LNCaP clone FGC (cell line): Measurements from ENCODE around the gene PDLIM5.

Experiments
- DNase-seq: peaks from one replicate; pipeline ENCODE4 v3.0.0-alpha.2; 2011; ENCODE audit warnings: low read depth
- H3K4me3 ChIP-seq: 2 replicates; pipeline ENCODE4 v1.5.1; 2011; ENCODE audit warnings: mild to moderate bottlenecking, low read depth, low read length, control low read depth
- TF ChIP-seq, protein P1 (sequence below): IDR thresholded peaks from 2 replicates; pipeline ENCODE4 v1.5.1; 2012; ENCODE audit warnings: mild to moderate bottlenecking; ENCODE audit not compliant: control insufficient read depth, insufficient read depth; ENCODE audit errors: extremely low read depth

Gene PDLIM5

DNA sequence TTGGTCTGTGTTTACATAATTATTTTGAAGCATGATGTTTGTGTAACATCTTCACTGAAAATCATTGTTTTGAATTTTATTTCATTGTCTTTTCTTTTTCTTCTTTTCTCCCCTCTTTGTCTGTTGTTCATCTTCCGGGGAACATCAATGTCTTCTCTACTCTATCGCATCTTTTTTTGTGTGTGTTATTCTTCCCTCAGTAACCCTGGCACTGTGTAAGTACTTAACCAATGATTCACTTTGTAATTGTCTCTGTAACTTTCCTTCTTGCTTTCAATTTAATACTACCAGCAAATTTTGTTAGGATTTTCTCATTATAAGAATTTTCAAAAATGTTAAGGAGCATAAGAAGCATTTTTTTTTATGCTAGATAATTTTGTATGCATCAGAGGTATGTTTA is 130.8 kb downstream of the PDLIM5 start:
- TF ChIP-seq, protein P1, sequence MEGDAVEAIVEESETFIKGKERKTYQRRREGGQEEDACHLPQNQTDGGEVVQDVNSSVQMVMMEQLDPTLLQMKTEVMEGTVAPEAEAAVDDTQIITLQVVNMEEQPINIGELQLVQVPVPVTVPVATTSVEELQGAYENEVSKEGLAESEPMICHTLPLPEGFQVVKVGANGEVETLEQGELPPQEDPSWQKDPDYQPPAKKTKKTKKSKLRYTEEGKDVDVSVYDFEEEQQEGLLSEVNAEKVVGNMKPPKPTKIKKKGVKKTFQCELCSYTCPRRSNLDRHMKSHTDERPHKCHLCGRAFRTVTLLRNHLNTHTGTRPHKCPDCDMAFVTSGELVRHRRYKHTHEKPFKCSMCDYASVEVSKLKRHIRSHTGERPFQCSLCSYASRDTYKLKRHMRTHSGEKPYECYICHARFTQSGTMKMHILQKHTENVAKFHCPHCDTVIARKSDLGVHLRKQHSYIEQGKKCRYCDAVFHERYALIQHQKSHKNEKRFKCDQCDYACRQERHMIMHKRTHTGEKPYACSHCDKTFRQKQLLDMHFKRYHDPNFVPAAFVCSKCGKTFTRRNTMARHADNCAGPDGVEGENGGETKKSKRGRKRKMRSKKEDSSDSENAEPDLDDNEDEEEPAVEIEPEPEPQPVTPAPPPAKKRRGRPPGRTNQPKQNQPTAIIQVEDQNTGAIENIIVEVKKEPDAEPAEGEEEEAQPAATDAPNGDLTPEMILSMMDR: no peak
- DNase-seq: no peak
- H3K4me3 ChIP-seq: no peak overlapping the region

DNA sequence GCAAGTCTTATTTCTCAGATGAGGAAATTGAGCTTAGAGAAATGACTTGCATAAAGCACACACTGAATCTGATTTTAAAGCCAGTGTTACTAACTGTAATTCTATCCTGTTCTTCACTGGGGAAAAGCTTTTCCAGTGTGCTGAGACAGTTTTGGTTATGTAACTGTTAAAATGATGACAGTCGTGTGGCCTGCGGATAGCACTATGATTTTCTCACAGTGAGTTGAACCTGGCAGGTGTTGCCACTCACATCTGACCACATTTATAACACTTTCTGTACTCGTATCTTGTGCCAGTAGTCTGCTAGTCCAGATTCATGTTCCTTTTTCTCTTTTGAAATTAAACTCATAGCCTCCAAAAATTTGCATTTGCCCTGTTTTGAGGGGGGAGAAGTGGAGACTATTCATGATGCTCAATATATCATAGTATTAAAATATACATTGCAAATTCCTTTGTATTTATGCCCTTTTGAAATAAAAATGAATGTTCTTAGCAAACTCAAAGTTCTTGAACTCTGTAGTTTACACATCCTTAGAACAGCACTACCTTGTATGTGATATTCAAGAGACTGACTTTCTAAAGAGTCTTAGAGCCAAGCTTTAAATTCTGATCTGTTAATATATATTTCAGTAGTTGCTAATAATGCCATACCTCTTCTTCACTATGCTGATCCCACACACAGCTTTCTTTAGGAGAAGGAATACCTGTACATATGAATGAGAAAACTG is 132.3 kb downstream of the PDLIM5 start:
- no peak for DNase-seq
- TF ChIP-seq, protein P1: no peak
- no peak overlapping the region for H3K4me3 ChIP-seq

DNA sequence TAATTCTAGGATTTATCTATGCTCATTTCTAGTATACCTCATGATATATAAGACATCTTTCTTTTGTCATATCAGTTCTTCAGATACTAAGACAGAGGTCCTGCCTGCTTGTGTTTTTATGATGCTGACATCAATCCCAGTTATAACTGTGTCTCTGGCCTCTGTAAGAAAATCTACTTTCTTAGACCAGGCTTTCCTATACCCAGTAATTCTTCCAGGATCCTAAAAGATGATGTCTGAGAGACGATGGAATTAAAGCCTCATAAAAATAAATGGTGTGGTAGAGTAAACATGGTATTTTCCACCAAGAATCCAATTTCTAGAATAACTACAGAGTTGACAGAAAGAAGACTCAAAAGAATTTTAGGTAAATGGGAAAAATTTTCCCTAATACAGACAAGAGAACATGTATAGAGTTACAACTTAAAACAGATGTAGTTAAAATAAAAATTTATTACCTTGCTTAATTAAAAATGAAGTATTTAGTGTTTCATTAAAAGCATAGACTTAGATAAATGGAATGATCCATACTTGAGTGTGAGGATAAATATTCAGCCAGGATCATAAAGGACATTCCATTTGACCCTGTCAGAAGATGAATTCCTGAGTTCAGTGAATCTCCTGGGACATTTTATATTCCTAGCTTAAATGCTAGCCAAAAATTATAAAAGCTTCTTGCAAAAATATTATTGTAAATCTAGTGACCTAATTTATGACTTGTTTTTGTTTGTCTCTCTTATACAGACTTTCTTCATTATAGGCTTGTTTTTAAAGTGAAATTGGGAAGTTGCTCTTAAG is 137.4 kb downstream of the PDLIM5 start:
- TF ChIP-seq, protein P1: no peak
- H3K4me3 ChIP-seq: no peak overlapping the region
- no peak for DNase-seq

DNA sequence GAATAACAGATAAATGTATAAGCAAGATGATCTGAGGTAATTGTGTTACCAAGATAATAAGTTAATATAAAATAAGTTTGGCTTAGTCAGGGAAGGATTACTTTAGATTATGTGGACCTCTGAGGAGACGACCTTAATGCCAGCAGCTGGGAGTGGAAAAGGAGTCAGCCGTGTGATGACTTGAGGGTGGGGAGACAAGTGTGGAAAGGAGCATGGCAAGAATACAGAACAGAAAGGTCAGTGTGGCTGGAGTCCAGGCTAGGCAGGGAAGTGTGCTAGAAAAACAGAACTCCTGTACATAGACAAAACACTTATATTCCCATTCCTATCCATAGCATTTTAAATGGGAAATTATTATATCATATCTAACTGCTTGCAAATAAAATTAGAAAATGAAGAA is 138.8 kb downstream of the PDLIM5 start:
- TF ChIP-seq, protein P1: no peak
- H3K4me3 ChIP-seq: no peak overlapping the region
- DNase-seq: no peak

DNA sequence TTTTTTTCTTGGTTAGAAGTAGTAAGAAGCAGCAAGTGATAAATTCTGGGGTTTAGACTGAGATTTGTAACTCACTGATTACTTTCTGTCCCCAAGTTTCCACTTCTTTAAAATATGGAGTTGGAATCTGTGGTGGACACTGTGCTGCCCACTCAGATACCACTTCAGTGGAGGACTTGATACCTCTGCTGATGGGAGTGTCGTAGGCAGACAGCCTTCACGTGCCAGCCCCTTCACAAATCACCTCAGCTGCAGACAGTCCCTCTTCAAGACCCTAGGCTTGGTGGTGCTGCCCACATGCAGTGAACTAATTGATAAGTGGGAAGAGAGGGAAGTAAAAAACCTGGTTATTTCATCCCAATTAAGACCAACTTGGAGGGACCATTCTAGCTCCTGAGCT is 139.5 kb downstream of the PDLIM5 start:
- TF ChIP-seq, protein P1: no peak
- H3K4me3 ChIP-seq: no peak overlapping the region
- no peak for DNase-seq

DNA sequence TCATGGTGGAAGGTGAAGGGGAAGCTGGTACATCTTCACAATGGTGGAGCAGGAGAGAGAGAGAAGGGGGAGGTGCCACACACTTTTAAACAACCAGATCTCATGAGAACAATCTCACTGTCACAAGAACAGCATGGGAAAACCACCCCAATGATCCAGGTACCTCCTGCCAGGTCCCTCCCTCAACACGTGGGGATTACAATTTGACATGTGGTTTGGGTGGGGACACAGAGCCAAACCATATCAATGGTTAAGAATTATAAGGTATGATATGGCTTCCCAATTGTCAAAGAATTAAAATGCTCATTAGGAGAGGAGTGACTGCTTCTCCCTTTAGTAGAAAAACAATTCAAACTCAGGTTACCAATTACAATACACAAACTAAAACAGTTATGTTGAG is 143.3 kb downstream of the PDLIM5 start:
- TF ChIP-seq, protein P1: no peak
- H3K4me3 ChIP-seq: no peak overlapping the region
- DNase-seq: no peak
